H1 (cell line): Measurements from ENCODE around the gene SLC35F5. TPM values are rescaled to one million over a fixed set of nuclear protein-coding genes. Genes with fewer than 3 reads are reported as not detected.

Source experiments
- CTCF ChIA-PET: fragments of 300-600 bp; sonication (Branson Sonifier 250); formaldehyde crosslinking; loops from one replicate; lab custom pipeline; 2021; ENCODE audit not compliant: partially characterized antibody; lab: Charles Lee
- POLR2A ChIA-PET: fragments of 300-600 bp; sonication (Branson Sonifier 250); formaldehyde crosslinking; loops from one replicate; lab custom pipeline; 2021; ENCODE audit warnings: inconsistent platforms; ENCODE audit not compliant: partially characterized antibody; lab: Charles Lee
- DNase-seq, 2 experiments: peaks; one replicate each; pipeline versions ENCODE4 v3.0.0 to v3.0.0-alpha.2; 2010 to 2022; ENCODE audit warnings: low spot score in 2 of 2, low read depth in 1 of 2, mixed read lengths in 1 of 2
- FAIRE-seq: peaks from 2 replicates; lab custom pipeline; 2011; peaks lifted over from hg19 to GRCh38; lab: Jason Lieb, UNC
- H2AFZ ChIP-seq: 2 replicates; pipeline ENCODE4 v1.8.1; 2012; ENCODE audit warnings: low read length, inconsistent platforms
- H2AK5ac ChIP-seq: 2 replicates; pipeline ENCODE4 v1.6.1; 2013; ENCODE audit warnings: low read depth, low read length
- H2BK120ac ChIP-seq: replicated peaks from 2 replicates; pipeline ENCODE3; 2013; ENCODE audit warnings: low read depth, low read length, inconsistent platforms
- H2BK12ac ChIP-seq: 2 replicates; pipeline ENCODE4 v1.6.1; 2013; ENCODE audit warnings: low read depth, low read length
- H2BK15ac ChIP-seq: 2 replicates; pipeline ENCODE4 v1.6.1; 2013; ENCODE audit warnings: low read length
- H2BK20ac ChIP-seq: 2 replicates; pipeline ENCODE4 v1.6.1; 2013; ENCODE audit warnings: low read length
- H2BK5ac ChIP-seq: 2 replicates; pipeline ENCODE4 v1.6.1; 2013; ENCODE audit warnings: low read depth, low read length
- H3K14ac ChIP-seq: 2 replicates; pipeline ENCODE4 v1.6.1; 2013; ENCODE audit warnings: inconsistent platforms; ENCODE audit not compliant: insufficient read length
- H3K18ac ChIP-seq: 2 replicates; pipeline ENCODE4 v1.6.1; 2013; ENCODE audit warnings: low read length; ENCODE audit errors: extremely low read depth
- H3K23ac ChIP-seq: 2 replicates; pipeline ENCODE4 v1.6.1; 2013; ENCODE audit warnings: inconsistent platforms; ENCODE audit not compliant: insufficient read length
- H3K23me2 ChIP-seq: 2 replicates; pipeline ENCODE4 v1.6.1; 2013; ENCODE audit warnings: low read depth, low read length
- H3K27ac ChIP-seq: 2 replicates; pipeline ENCODE4 v1.6.1; 2011; ENCODE audit warnings: low read depth, low read length, inconsistent platforms
- H3K27me3 ChIP-seq, 4 experiments: replicated peaks in 1 of 4; 1 replicate in 1 of 4; 2 replicates in 3 of 4; pipeline versions ENCODE4 v1.6.1 to v1.8.1; 2011 to 2013; ENCODE audit warnings: low read length in 3 of 4, mild to moderate bottlenecking in 3 of 4, inconsistent platforms in 2 of 4, mixed read lengths in 2 of 4, moderate library complexity in 1 of 4; ENCODE audit not compliant: control insufficient read depth in 3 of 4, insufficient read depth in 3 of 4; ENCODE audit errors: extremely low read depth in 1 of 4
- H3K36me3 ChIP-seq, 4 experiments: 2 replicates each; pipeline versions ENCODE4 v1.6.1 to v1.8.1; 2011 to 2013; ENCODE audit warnings: mild to moderate bottlenecking in 4 of 4, low read length in 3 of 4, moderate library complexity in 2 of 4, control low read depth in 1 of 4, inconsistent platforms in 1 of 4; ENCODE audit not compliant: insufficient read depth in 4 of 4, control insufficient read depth in 2 of 4
- H3K4ac ChIP-seq: replicated peaks from 2 replicates; pipeline ENCODE3; 2013; ENCODE audit warnings: low read length, low read depth, mixed read lengths, inconsistent platforms; ENCODE audit not compliant: insufficient read length
- H3K4me1 ChIP-seq, 4 experiments: replicated peaks in 1 of 4; 1 replicate in 1 of 4; 2 replicates in 3 of 4; pipeline versions ENCODE4 v1.6.1 to v1.8.1; 2011 to 2013; ENCODE audit warnings: low read length in 3 of 4, inconsistent platforms in 2 of 4, mixed read lengths in 1 of 4; ENCODE audit not compliant: insufficient read depth in 4 of 4, control insufficient read depth in 3 of 4
- H3K4me2 ChIP-seq, 2 experiments: 2 replicates each; pipeline versions ENCODE4 v1.6.1 to v1.8.1; 2011 to 2013; ENCODE audit warnings: low read depth in 2 of 2, low read length in 2 of 2, control low read depth in 1 of 2, inconsistent platforms in 1 of 2, mild to moderate bottlenecking in 1 of 2; ENCODE audit not compliant: insufficient read depth in 1 of 2
- H3K4me3 ChIP-seq, 4 experiments: fragments of 200-600, 300-600 bp in 1 of 4; sonication (generic), shearing (Covaris generic), sonication (Bioruptor Twin) in 1 of 4; 2 replicates each; pipeline versions ENCODE4 v1.5.1 to v1.8.1; 2011 to 2016; ENCODE audit warnings: low read length in 4 of 4, low read depth in 3 of 4, control low read depth in 2 of 4, inconsistent platforms in 2 of 4, mild to moderate bottlenecking in 2 of 4, mixed read lengths in 1 of 4, moderate library complexity in 1 of 4; ENCODE audit not compliant: insufficient read depth in 2 of 4; ENCODE audit errors: extremely low read depth in 1 of 4
- H3K56ac ChIP-seq: replicated peaks from 2 replicates; pipeline ENCODE3; 2013; ENCODE audit warnings: low read depth, mild to moderate bottlenecking, mixed read lengths, low read length, inconsistent platforms; ENCODE audit not compliant: insufficient read length
- H3K79me1 ChIP-seq: 2 replicates; pipeline ENCODE4 v1.6.1; 2013; ENCODE audit warnings: low read depth, low read length, control low read depth
- H3K79me2 ChIP-seq, 2 experiments: 2 replicates each; pipeline versions ENCODE4 v1.6.1 to v1.8.1; 2012 to 2013; ENCODE audit warnings: low read length in 2 of 2, mild to moderate bottlenecking in 2 of 2, inconsistent platforms in 1 of 2; ENCODE audit not compliant: insufficient read depth in 2 of 2, control insufficient read depth in 1 of 2
- H3K9ac ChIP-seq, 4 experiments: replicated peaks in 1 of 4; 1 replicate in 1 of 4; 2 replicates in 3 of 4; pipeline versions ENCODE4 v1.6.1 to v1.8.1; 2011 to 2013; ENCODE audit warnings: low read depth in 3 of 4, low read length in 3 of 4, control low read depth in 2 of 4, mild to moderate bottlenecking in 2 of 4, moderate library complexity in 2 of 4, inconsistent platforms in 1 of 4; ENCODE audit errors: extremely low read depth in 1 of 4
- H3K9me3 ChIP-seq, 2 experiments: 2 replicates each; pipeline versions ENCODE4 v1.6.1 to v1.8.1; 2012 to 2013; ENCODE audit warnings: mild to moderate bottlenecking in 2 of 2, moderate library complexity in 2 of 2, control low read depth in 1 of 2, inconsistent platforms in 1 of 2, low read depth in 1 of 2, low read length in 1 of 2, mixed read lengths in 1 of 2; ENCODE audit not compliant: insufficient read depth in 2 of 2
- H4K20me1 ChIP-seq, 2 experiments: replicated peaks in 1 of 2; 2 replicates each; pipeline versions ENCODE3 to v1.8.1; 2011 to 2013; ENCODE audit warnings: inconsistent platforms in 2 of 2, low read length in 2 of 2, mild to moderate bottlenecking in 1 of 2; ENCODE audit not compliant: insufficient read depth in 2 of 2, control insufficient read depth in 1 of 2
- H4K5ac ChIP-seq: 2 replicates; pipeline ENCODE4 v1.6.1; 2013; ENCODE audit warnings: low read length, low read depth, mixed read lengths, inconsistent platforms; ENCODE audit not compliant: insufficient read length
- H4K8ac ChIP-seq: 2 replicates; pipeline ENCODE4 v1.8.0; 2013; ENCODE audit warnings: mild to moderate bottlenecking, moderate library complexity, low read length, inconsistent platforms; ENCODE audit not compliant: insufficient read depth; ENCODE audit errors: extremely low read depth
- H4K91ac ChIP-seq: replicated peaks from 2 replicates; pipeline ENCODE3; 2013; ENCODE audit warnings: low read length, mixed read lengths, inconsistent platforms; ENCODE audit not compliant: insufficient read length
- CEBPB ChIP-seq: IDR thresholded peaks from 2 replicates; pipeline ENCODE4 v1.6.1; 2012; ENCODE audit warnings: low read depth, low read length
- SIRT6 ChIP-seq: IDR thresholded peaks from one replicate; pipeline ENCODE4 v1.7.1; 2012; ENCODE audit warnings: low read length, inconsistent platforms
- WGBS, 2 experiments: shearing (Covaris generic) in 1 of 2; methylation state at CpG; one replicate each; pipeline versions ENCODE4 v1.1.6 to v1.1.7; 2013 to 2015; ENCODE audit warnings: low lambda C conversion rate in 2 of 2, mixed read lengths in 2 of 2, inconsistent platforms in 1 of 2, low coverage in 1 of 2, missing lambda C conversion rate in 1 of 2; ENCODE audit not compliant: insufficient replicate concordance in 2 of 2, insufficient coverage in 1 of 2, insufficient read length in 1 of 2; ENCODE audit errors: extremely low coverage in 1 of 2, missing lambda C conversion rate in 1 of 2; 5-methylcytosine and 5-hydroxymethylcytosine counted together
- polyA plus RNA-seq, 7 experiments: library from polyadenylated mRNA; depleted of rRNA in 3 of 7; stranded (reverse) in 5 of 7; unstranded in 2 of 7; fragments of >200 nt in 5 of 7; fragments of 200-250 nt in 2 of 7; gene quantifications; 1 replicate in 5 of 7; 2 replicates in 1 of 7; 4 replicates in 1 of 7; pipeline versions ENCODE4 v1.2.1 to v1.2.3, GENCODE V29; 2011 to 2013; ENCODE audit warnings: missing spikeins in 2 of 7, mixed read lengths in 2 of 7
- total RNA-seq: library from RNA; stranded (reverse); fragmentation: NEBNext Ultra II Directional; extraction: Animal tissue kit (Norgen Biotek cat#: 25700); gene quantifications from 2 replicates; pipeline ENCODE4 v1.2.1, GENCODE V29; 2021

The SLC35F5 gene
- total and polyA plus RNA-seq, 2 of the 8 experiments (the other 6 are each of a cell fraction or from before 2014, with no cell fraction given): 11.8 to 22.2 TPM

GRCh38 chr2:113734185-113734584 lies 22.3 kb downstream of the SLC35F5 start:
- H3K36me3 ChIP-seq: peaks cover 0 to 3% (median 0%) of the 10 kb centered on the region in 4 experiments; a peak in 2 of 8 replicates
- CTCF ChIA-PET: interaction anchor here (1.2 kb wide), 1 partner anchor 17 kb away, joined by 3 read pairs; no protein-coding TSS in a partner anchor
- TF ChIP-seq SIRT6 (no peak), CEBPB (no peak)

More at GRCh38 chr2:113734185-113734584, 22.3 kb downstream of the SLC35F5 start:
- Histone ChIP-seq H3K18ac (no peak overlapping the region), H4K91ac (no peak overlapping the region), H3K4me2 (no peak overlapping the region), H2BK12ac (no peak overlapping the region), H3K27me3 (no peaks in the 10 kb centered on the region), H3K4me1 (no peaks in the 10 kb centered on the region), H3K79me1 (no peaks in the 10 kb centered on the region), H2BK5ac (no peak overlapping the region), H2AFZ (no peak overlapping the region), H3K9me3 (no peaks in the 10 kb centered on the region), H3K23ac (no peak overlapping the region), H3K79me2 (no peaks in the 10 kb centered on the region), H2BK20ac (no peak overlapping the region), H2BK120ac (no peak overlapping the region), H3K23me2 (no peaks in the 10 kb centered on the region), H4K20me1 (no peaks in the 10 kb centered on the region), H3K56ac (no peak overlapping the region), H3K4me3 (no peak overlapping the region), H3K14ac (no peak overlapping the region), H3K27ac (no peak overlapping the region), H4K8ac (no peak overlapping the region), H2AK5ac (no peak overlapping the region), H3K9ac (no peak overlapping the region), H2BK15ac (no peak overlapping the region), H4K5ac (no peak overlapping the region), H3K4ac (no peak overlapping the region)
- POLR2A ChIA-PET: no interaction called here
- FAIRE-seq (no peak), DNase-seq (no peak)
- 88% methylated on average over 1 of the region's 1 CpG; no CpG with 5 or more reads in 1 of the 2 experiments for WGBS, 2 experiments
